Measurements from ENCODE around the gene TMEM220.

TMEM220 gene

GRCh38 chr17:10767232-10767631, 37.4 kb upstream of the TMEM220 start:
- H3K4me2 ChIP-seq (ENCODE audit: low read length) = no peak overlapping the region
- H3K4me3 ChIP-seq (ENCODE audit: low read length) = no peak overlapping the region
- no peaks in the 10 kb centered on the region for H3F3A ChIP-seq (ENCODE audit: control insufficient read depth, insufficient read depth)
- no peaks in the 10 kb centered on the region for H3K4me1 ChIP-seq (ENCODE audit: control insufficient read depth, low read length)
- no peaks in the 10 kb centered on the region for H3K9me2 ChIP-seq (replicated peaks; ENCODE audit: control insufficient read depth, low read length)
- no peak overlapping the region for H3K27ac ChIP-seq (ENCODE audit: low read depth, low read length)
- no peak for TF ChIP-seq CTCF (IDR thresholded peaks at IDR 0.05; ENCODE audit: low read depth, low read length, poor library complexity, severe bottlenecking)
- no peak for TF ChIP-seq EZH2phosphoT487 (IDR thresholded peaks at IDR 0.05; ENCODE audit: borderline replicate concordance, low read length)
- no peaks in the 10 kb centered on the region for H3K36me3 ChIP-seq (ENCODE audit: control insufficient read depth, low read length)
- H3K27me3 ChIP-seq (ENCODE audit: control insufficient read depth, low read length) = no peaks in the 10 kb centered on the region
- no peaks in the 10 kb centered on the region for H4K20me1 ChIP-seq (ENCODE audit: control insufficient read depth, insufficient read depth, low read depth, low read length)
- no peaks in the 10 kb centered on the region for H3K79me2 ChIP-seq (ENCODE audit: control insufficient read depth, low read length)
- H3K9me3 ChIP-seq (ENCODE audit: control insufficient read depth, insufficient read depth, low read length) = peaks cover 7% of the 10 kb centered on the region

- Histone ChIP-seq H3K4me1 (ENCODE audit: control insufficient read depth, low read length) (no peaks in the 10 kb centered on the region), H3F3A (ENCODE audit: control insufficient read depth, insufficient read depth) (no peaks in the 10 kb centered on the region), H4K20me1 (ENCODE audit: control insufficient read depth, insufficient read depth, low read depth, low read length) (no peaks in the 10 kb centered on the region), H3K9me2 (replicated peaks; ENCODE audit: control insufficient read depth, low read length) (no peaks in the 10 kb centered on the region), H3K79me2 (ENCODE audit: control insufficient read depth, low read length) (no peaks in the 10 kb centered on the region), H3K27me3 (ENCODE audit: control insufficient read depth, low read length) (no peaks in the 10 kb centered on the region), H3K4me2 (ENCODE audit: low read length) (no peak overlapping the region), H3K27ac (ENCODE audit: low read depth, low read length) (no peak overlapping the region), H3K9me3 (ENCODE audit: control insufficient read depth, insufficient read depth, low read length) (no peaks in the 10 kb centered on the region), H3K36me3 (ENCODE audit: control insufficient read depth, low read length) (no peaks in the 10 kb centered on the region), H3K4me3 (ENCODE audit: low read length) (no peak overlapping the region)
- TF ChIP-seq EZH2phosphoT487 (IDR thresholded peaks at IDR 0.05; ENCODE audit: borderline replicate concordance, low read length) (no peak), CTCF (IDR thresholded peaks at IDR 0.05; ENCODE audit: low read depth, low read length, poor library complexity, severe bottlenecking) (no peak)
Measured at GRCh38 chr17:10762037-10762436, 32.2 kb upstream of the TMEM220 start.

- Histone ChIP-seq H3K27ac (ENCODE audit: low read depth, low read length) (no peak overlapping the region), H3F3A (ENCODE audit: control insufficient read depth, insufficient read depth) (no peaks in the 10 kb centered on the region), H4K20me1 (ENCODE audit: control insufficient read depth, insufficient read depth, low read depth, low read length) (no peaks in the 10 kb centered on the region), H3K4me3 (ENCODE audit: low read length) (no peak overlapping the region), H3K9me3 (ENCODE audit: control insufficient read depth, insufficient read depth, low read length) (no peaks in the 10 kb centered on the region), H3K36me3 (ENCODE audit: control insufficient read depth, low read length) (no peaks in the 10 kb centered on the region), H3K9me2 (replicated peaks; ENCODE audit: control insufficient read depth, low read length) (no peaks in the 10 kb centered on the region), H3K4me1 (ENCODE audit: control insufficient read depth, low read length) (no peaks in the 10 kb centered on the region), H3K79me2 (ENCODE audit: control insufficient read depth, low read length) (no peaks in the 10 kb centered on the region), H3K27me3 (ENCODE audit: control insufficient read depth, low read length) (no peaks in the 10 kb centered on the region), H3K4me2 (ENCODE audit: low read length) (no peak overlapping the region)
- TF ChIP-seq EZH2phosphoT487 (IDR thresholded peaks at IDR 0.05; ENCODE audit: borderline replicate concordance, low read length) = no peak
- no peak for TF ChIP-seq CTCF (IDR thresholded peaks at IDR 0.05; ENCODE audit: low read depth, low read length, poor library complexity, severe bottlenecking)
Measured at GRCh38 chr17:10761281-10761680, 31.5 kb upstream of the TMEM220 start.

- no peaks in the 10 kb centered on the region for H3K9me2 ChIP-seq (replicated peaks; ENCODE audit: control insufficient read depth, low read length)
- H4K20me1 ChIP-seq (ENCODE audit: control insufficient read depth, insufficient read depth, low read depth, low read length) = no peaks in the 10 kb centered on the region
- TF ChIP-seq EZH2phosphoT487 (IDR thresholded peaks at IDR 0.05; ENCODE audit: borderline replicate concordance, low read length) (no peak), CTCF (IDR thresholded peaks at IDR 0.05; ENCODE audit: low read depth, low read length, poor library complexity, severe bottlenecking) (no peak)
- no peak overlapping the region for H3K4me3 ChIP-seq (ENCODE audit: low read length)
- H3K9me3 ChIP-seq (ENCODE audit: control insufficient read depth, insufficient read depth, low read length) = no peaks in the 10 kb centered on the region
- no peaks in the 10 kb centered on the region for H3K36me3 ChIP-seq (ENCODE audit: control insufficient read depth, low read length)
- no peaks in the 10 kb centered on the region for H3K4me1 ChIP-seq (ENCODE audit: control insufficient read depth, low read length)
- no peaks in the 10 kb centered on the region for H3K27me3 ChIP-seq (ENCODE audit: control insufficient read depth, low read length)
- H3F3A ChIP-seq (ENCODE audit: control insufficient read depth, insufficient read depth) = no peaks in the 10 kb centered on the region
- H3K27ac ChIP-seq (ENCODE audit: low read depth, low read length) = no peak overlapping the region
- H3K79me2 ChIP-seq (ENCODE audit: control insufficient read depth, low read length) = no peaks in the 10 kb centered on the region
- no peak overlapping the region for H3K4me2 ChIP-seq (ENCODE audit: low read length)
Measured at GRCh38 chr17:10758062-10758461, 28.2 kb upstream of the TMEM220 start.

Data from DOHH2 (cell line).